ENCODE data around the gene PSD4.

DNA sequence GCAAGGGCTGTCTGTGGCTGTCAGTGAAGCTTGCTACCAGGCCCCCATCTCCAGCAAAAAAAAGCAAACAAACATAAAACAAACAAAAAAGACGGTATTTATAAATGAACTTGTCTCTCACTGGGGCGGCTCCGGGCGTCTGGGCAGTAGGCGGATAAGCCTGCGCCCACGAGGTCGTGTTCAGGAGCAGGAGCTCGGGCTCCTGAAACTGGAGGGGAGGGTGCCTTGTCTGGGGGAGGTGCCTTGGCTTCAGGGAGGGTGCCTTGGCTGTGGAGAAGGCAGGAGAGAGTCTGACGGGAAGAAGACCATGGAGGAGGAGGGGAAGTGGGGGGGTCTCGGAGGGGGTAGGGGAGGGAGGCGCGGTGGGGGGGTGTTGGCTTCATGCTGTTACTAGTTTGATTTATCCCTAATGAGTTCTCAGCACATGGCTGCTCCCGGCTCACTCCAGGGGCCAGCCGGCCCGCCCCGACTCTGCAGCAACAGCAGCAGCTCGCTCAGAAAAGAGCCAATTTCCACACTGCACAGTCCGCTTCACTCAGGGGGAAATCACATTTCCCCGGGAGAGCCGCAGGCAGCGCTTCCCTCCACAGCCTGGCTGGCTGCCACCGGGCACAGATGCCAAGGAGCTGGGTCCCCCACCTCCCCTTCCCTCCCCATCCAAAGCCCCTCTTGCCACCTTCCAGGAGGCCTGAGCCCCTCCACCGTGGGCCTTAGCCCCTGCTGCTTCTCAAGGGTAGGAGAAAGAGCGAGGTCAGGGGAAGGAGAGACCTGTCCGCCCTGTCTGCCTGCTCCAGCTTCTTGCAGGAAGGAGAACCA lies 38.7 kb downstream of the PSD4 start:
- TF ChIP-seq IRF3 (IDR thresholded peaks at IDR 0.05; ENCODE audit: low read depth, low read length), result no peak
- no peak for TF ChIP-seq EZH2phosphoT487 (IDR thresholded peaks at IDR 0.05; ENCODE audit: borderline replicate concordance, low read depth)
- TF ChIP-seq MXI1 (IDR thresholded peaks at IDR 0.05; ENCODE audit: low read depth, low read length), result no peak
- no peak for TF ChIP-seq RAD21 (IDR thresholded peaks at IDR 0.05; ENCODE audit: low read length)
- no peak for TF ChIP-seq YY1 (IDR thresholded peaks at IDR 0.05; ENCODE audit: low read depth)
- TF ChIP-seq, protein P1, sequence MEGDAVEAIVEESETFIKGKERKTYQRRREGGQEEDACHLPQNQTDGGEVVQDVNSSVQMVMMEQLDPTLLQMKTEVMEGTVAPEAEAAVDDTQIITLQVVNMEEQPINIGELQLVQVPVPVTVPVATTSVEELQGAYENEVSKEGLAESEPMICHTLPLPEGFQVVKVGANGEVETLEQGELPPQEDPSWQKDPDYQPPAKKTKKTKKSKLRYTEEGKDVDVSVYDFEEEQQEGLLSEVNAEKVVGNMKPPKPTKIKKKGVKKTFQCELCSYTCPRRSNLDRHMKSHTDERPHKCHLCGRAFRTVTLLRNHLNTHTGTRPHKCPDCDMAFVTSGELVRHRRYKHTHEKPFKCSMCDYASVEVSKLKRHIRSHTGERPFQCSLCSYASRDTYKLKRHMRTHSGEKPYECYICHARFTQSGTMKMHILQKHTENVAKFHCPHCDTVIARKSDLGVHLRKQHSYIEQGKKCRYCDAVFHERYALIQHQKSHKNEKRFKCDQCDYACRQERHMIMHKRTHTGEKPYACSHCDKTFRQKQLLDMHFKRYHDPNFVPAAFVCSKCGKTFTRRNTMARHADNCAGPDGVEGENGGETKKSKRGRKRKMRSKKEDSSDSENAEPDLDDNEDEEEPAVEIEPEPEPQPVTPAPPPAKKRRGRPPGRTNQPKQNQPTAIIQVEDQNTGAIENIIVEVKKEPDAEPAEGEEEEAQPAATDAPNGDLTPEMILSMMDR (IDR thresholded peaks at IDR 0.05), result no peak
- TF ChIP-seq TCF12 (IDR thresholded peaks at IDR 0.05), result no peak
- TF ChIP-seq SIN3A (IDR thresholded peaks at IDR 0.05; ENCODE audit: borderline replicate concordance, low read depth, low read length), result no peak

All from SK-N-SH (cell line).